Stimulated activated CD8-positive, alpha-beta memory T cell treated with anti-CD3 and anti-CD28 coated beads, Interleukin-12 subunit alpha, Interleukin-12 subunit beta, amount 100 ng/mL, for 24 hours (primary cell): ENCODE data around the gene UNC5B.

ENCODE experiments used
- DNase-seq: peaks from one replicate; pipeline ENCODE4 v3.0.0-alpha.2; 2020; ENCODE audit errors: extremely low read depth

UNC5B gene

DNA sequence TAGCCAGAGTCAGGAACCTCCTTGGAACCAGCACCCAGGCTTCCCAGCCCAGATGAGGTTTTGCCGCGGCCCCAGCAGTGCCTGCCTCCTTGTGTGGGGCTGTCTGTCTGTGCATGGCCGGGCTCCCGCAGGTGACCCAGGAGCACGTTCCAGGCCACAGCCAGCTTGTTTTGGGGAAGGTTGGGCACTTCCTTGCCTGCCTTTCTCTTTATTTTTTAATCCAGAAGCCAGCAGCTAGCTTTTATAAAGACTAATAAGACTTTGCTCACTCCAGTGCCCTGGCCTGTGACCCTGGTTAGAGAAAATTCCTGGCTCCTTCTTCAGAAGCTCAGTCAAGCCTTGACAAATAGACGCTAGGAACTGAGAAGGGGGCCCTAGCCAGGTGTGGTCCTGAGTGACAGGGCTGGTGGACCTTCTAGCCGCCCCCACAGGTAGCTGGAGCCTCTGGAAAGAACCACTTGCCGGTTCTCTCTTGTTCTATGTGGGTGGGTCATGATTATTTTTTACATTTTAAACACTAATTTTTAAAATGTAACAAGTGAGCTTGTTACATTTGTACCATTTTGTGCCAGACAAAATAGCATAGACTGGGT lies 107.5 kb downstream of the UNC5B start:
- no peak for DNase-seq

DNA sequence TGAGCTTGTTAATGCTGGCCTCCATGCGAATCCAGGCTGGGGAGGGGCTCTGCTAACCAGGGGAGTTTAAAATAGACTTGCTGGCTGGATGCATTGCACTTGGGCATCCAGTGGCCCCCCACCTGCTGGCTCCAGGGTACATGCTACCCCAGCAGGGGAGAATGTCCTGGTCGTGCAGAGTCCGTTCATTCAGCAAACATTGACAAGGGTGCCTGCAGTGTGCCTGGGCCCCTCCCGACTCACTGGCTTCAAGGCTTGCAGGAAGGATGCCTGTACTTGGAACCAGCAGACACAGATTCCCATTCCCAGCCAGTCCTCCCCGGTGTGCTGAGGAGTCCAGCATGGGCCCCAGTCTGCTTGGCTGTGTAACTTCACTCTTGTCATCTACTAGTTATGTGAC lies 108.2 kb downstream of the UNC5B start:
- DNase-seq: no peak

DNA sequence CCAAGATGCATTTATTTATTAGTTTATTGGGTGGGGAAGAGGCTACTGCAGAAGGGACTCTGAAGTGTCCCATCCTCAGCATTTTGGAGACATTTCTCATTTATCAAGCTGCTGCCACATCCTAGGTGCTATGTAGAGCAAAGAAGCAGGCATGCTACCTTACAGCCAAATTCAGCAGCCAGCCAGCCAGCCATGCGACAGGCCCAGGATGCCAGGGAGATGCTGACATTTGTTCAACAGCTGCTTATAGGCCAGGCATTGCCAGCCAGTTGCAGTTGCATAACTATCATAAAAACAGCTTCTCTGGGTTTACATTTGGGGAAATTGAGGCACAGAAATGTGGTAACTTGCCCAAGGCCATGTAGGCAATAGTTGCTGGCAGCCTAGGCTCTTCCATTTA lies 109.0 kb downstream of the UNC5B start:
- no peak for DNase-seq

DNA sequence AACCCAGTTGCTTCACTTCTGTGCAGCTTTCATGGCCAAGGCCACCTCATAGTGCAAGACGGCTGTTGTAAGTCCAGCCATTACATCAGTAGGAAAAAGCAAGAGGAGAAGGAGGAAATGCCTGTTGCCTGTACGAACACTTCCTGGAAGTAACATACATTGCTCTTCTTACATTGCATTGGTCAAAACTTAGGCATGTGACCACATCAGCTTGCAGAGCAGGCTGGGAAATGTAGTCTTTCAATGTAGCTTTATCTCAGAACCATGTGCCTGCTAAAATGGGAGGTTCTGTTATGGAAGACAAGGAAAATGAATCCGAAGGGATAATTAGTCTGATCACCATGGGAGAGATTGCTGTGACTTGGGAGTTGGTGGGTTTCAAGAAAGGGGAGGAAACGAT lies 111.0 kb downstream of the UNC5B start:
- DNase-seq: no peak

DNA sequence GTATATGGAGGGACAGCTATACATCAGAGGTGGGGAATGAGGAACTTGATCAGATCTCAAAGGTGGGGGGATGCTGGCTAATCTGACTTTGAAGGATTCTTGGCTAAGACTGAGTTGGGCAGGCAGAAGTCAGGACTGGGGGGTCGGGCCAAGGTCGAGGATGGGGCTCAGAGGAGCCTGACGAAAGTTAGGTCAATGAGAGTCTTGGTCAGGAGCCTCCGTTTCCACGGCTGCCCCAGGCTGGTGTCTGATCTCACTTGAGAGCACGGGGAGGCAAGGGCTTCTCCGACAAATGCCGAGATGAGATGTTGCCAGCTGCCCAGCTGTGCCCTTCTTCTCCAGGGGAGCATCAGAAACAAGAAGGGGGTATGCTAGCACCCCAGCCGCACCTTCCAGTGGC lies 112.4 kb downstream of the UNC5B start:
- no peak for DNase-seq

DNA sequence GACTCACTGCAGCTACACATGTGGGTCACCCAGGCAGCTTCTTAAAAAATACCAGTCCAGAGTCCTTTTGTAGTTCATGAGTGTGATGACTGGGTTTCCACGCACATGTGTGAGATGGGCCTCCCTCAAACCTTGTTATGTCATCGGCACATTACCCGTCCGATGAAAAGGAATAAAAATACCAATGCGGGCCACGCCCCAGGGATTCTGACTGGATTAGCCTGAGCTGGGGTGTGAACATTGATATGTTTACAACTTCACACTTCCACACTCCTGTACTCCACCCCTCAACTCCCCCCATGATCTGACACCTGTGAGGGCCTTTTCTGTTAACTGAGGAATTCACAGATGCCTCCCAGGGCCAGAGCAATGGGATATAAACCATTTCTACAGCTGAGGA lies 112.9 kb downstream of the UNC5B start:
- DNase-seq: no peak

DNA sequence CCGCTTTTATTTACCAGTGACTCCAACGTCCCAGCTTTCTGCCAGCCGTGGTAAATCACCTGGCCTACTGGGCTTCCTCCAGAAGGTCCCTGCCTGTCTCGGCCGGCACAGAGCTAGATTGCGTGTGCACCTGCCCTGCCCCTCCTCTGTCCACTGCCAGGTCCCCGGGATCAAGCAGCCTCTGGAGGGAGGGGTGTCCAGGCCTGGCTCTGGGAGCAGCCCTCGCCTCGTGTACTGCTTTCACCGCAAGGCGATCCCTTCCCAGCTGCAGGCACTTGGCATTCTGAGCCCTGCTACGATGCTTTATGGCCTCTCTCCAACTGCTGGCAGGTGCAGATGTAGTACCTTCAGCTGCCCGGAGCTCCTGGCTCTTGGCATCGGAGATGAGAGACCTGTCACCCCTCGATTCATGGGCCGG lies 114.1 kb downstream of the UNC5B start:
- no peak for DNase-seq

DNA sequence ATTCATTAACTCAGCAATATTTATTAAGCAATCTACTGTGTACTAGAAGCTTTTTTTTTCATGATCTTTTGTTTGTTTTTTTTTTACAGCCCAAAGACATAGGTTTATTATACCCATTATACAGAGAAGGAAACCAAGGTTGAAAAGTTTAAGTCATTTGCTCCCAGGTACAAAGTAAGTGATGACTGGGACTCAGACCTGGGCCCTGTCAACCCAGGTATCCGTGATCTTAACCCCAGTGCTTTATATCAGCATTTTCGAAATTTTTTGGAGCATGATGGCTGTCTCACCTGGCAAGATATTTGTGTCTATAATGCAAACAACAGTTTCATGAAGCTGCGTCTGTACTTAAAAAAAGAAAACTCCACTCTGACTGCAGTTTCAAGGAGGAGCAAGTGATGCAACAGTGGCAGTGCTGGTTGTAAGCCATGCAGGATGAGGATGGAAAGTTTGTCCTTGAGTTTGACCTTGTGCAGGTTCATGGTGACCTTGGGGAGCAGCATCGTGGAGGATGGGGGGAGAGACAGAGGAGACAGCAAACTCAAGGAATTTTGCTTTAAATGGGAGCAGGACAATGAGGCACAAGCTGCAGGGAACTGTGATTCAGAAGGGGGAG lies 118.5 kb downstream of the UNC5B start:
- no peak for DNase-seq

DNA sequence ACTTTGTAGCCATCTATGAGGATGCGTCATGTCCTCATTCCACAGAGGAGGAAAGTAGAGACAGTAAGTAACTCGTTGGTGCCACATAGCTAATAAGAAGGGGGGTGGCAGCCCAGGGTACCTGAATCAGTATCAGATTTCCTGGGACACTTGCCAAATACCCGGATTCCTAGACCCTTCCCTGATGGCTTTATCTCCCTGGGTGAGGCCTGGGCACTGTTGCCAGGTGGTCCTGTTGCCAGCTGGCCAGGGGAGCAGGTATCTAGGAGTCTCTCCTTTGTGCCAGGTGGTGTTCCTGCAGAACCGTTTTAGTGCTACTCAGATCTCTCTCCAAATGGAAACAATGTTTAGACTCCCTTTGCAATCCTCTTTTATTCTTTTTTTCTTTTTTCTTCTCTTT lies 119.4 kb downstream of the UNC5B start:
- DNase-seq: no peak

DNA sequence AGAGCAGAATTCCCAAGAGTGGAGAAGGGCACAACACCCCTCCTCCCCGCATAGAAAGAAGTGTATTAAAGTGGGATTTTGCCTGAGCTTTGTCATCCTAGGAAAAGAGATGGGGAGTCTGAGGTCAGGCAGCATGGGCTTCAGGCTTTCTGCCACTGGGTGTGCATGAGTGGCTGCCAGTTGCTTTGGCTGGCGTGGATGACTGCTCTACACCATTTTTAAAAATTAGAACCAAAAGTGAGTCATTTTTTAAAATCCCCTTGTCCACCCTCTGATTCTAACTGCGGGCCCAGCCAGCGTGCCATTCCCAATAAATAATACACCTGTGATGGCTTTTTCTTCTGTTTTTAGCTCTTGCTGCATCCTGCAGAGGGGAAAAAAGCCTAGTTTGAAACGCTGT lies 120.1 kb downstream of the UNC5B start:
- DNase-seq: no peak

DNA sequence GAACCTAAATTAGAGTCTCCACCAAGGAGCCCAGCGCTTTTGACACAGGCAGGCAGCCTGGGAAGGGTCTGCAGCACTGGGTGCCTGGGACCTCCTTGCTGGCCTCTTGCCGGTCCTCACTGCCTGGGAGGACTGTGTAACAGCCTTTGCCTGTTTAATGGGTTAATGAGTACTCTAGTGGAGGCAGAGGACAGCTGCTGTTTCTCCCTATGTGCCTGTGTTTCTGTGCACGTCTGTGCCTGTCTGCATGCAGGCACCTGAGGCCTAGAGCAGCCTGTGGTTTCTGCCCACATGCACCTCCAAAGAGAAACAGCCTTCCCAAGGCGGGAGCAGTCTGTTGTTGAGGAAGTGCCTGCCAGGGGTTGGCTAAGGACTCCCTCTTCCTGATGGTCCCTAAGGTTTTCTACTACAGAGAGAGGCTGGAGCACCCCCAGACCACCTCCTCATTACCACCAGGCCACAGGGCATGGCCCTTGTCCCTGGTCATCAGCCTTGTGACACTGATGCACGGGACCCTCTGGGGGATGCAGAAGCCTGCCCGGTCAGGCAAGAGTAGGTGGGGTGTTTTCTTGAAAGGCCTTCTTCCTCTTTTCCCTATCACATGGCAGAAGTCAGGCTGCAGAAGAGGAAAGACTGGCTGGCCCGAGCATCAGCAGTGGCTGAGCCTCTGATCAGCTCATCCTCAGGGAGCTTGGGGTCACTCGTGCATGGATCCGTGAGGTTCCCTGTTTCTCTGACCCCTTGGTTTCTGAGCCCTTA lies 120.9 kb downstream of the UNC5B start:
- no peak for DNase-seq

DNA sequence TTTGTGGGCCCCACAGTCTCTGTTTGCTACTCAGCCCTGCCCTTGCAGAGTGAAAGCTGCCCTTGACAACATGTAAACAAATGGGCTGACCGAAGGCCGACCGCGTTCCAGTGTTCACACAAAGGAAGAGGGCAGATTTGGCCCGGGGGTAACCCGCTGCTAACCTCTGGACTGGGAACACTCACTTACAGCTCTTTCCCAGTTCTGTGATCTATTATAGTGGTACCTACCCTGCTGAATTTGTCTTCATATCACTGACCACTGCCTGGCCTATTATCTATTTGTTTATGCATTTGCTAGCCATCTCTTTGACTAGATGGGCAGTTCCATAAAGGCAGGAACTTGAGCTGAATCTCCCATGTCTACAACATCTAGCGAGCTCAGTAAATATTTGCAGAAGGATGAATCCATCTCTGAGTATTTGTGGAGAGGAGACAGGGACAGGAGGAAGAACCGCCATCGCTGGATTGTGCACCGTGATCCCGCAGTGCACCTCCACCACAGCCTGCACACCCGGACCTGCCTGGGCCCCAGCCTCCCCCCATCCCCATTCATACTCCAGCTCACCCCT lies 121.9 kb downstream of the UNC5B start:
- DNase-seq: no peak

DNA sequence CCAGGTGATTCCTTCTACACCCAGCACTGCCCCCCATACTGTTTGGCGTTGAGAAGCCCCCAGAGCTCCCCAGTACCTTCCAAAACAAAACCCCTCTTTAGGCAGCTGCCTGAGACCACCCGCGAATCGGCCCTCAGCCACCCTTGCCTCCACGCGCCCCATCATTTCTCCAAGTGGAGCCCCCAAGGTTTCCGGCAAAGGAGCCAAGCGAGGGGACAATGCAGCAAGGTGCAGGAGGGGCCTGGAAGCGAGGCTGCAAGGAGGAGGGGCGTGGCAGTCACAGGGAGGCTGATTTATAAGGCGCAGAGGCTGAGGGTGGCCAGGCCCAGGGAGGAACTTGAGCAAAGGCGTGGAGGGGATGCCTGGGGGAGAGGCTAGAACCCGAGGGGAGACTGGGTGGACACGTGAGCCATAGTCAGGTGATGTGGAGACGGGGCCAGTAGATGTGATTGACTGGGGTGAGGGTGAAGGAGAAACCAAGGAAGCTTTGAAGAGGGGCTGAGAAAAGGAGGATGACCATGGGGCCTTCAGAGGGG lies 122.9 kb downstream of the UNC5B start:
- no peak for DNase-seq

DNA sequence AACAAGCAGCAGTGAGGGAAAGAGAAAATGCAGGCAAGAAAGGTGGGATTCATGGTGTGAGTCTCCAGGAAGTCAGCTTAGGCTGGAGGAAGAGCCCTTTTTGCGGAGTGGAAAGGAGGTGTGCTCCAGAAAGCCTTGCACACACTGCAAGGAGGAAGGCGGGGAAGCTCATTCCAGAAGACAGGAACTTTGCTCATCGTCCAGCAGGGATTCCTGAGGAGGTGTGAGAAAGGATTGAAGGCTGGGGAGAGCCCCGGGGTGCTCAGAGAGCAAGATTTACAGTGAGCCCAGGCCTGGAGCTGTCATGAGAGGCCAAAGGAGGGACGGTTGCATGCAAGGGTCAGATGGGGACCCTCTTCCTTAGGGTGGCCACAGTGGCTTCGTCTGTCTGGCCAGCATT lies 124.3 kb downstream of the UNC5B start:
- no peak for DNase-seq

DNA sequence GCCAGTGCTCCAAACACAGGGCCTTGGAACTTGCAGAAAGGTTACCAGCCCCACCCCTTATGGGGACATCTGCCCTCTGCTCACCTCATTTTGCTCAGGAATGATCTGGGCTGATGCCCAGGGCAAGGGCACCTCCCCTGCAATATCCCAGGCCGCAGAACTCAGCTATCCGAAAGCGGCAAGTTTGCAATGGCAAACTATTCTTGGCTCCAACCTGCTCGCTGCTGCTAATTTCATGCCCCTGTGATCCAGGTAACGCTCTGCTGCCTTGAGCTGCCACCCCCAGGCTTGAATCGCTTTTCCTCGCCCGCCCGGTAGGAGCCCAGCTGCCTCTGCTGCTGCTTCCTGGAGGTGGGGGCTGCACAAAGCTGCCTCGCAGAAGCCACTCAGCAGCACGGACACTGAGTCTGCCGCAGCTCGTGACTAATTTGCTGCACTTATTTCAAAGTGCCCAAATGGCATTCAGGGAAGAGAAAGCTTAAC lies 124.9 kb downstream of the UNC5B start:
- no peak for DNase-seq

DNA sequence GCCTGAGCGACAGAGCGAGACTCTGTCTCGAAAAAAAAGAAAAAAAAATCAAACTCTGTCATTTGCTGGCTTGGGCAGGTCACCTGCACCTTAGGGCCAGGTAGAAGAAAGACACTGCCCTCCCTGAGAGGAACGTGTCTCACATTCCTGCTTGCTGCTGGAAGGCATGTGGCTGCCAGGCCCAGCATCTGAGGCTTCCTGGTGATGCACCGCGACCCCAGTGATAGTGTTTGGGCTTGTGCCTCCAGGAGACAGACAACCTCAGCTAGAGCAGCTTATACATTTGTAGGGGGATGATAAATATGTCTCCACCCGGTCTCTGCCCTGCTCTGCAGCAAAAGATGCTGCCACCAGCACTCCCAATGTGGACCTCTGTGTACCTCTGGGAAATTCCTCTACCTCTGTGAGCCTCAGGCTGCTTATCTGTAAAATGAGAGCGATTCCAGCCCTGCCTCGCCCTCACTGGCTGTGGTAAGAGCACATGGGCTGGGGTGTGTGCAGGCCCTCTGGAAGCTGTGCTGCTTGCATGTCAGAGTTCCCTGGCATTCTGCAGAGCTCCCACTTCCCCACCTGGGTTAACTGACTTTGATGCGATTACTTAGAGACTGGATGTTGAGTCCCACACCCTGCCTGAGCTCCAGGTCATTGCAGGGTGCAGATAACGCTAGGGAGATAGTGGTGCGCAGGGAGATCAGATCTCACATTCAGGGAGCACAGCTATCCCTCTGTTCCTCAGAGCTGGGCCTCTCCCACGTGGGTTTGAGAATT lies 126.5 kb downstream of the UNC5B start:
- DNase-seq: no peak

DNA sequence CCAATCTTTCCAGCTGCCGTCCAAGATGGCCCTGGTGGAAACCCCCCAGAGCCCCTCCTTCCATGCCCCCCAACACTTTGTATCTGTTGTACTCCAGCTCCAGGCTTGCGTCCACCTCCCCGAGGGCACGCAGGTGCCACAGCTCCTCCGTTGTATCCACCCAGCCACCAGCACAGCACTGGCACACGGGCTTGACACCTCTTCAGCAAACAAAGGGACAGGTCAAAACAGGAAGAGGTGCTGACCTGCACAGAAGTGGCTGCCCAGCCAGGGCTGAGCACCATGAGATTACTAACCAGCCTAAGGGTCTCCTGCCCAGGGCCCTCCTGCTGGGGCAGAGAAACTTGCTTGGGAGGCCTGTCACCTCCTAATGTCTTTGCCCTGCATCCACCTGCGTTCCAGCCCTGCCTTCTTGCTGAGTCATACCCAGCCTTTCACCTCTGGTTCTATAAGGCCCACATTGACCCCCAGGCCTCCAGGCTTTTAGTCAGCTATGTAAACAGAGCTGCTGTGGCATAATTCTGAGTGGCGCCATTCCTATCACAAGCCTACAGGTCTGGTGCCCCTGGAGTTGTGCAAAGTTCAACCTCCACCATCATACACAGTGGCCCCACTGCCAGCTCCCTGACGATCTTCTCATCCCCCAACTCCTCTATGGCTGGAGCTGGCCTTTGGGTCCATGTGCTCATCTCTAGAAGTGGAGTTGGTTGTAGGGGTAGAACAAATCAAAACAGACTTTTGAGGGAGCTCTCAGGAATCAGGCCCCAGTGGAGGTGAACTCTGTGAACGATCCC lies 127.6 kb downstream of the UNC5B start:
- DNase-seq: no peak

DNA sequence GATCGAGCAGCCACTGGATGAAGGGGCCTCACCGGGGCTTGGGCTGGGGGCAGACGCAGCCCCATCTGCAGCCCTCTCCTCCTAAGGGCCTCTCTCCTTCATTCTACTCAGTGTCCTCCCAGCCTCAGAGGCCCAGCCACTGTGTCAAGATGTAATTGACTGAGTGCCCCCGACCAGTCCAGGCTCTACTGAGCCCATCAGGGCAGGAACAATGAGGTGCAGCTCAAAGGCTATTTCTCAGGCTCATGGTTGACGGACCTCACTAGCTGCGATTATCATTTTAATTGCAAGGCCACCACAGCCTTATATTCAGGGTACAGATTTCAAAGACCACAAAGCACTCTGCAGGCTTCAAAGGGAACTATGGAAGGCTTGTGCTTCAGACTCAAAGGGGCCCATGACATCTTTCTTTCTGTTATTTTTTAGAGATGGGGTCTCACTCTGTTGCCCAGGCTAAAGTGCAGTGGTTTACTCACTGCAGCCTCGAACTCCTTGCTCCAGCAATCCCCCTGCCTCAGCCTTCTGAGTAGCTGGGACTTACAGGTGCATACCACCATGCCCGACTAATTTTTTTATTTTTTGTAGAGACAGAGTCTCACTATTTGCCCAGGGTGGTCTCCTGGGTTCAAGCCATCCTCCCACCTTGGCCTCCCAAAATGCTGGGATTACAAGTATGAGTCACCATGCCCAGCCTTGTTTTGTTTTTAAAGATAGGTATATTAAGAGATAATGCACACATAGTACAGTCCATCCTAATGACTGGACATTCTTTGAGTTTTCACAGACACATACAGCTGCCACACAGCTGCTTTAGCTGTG lies 130.4 kb downstream of the UNC5B start:
- no peak for DNase-seq

DNA sequence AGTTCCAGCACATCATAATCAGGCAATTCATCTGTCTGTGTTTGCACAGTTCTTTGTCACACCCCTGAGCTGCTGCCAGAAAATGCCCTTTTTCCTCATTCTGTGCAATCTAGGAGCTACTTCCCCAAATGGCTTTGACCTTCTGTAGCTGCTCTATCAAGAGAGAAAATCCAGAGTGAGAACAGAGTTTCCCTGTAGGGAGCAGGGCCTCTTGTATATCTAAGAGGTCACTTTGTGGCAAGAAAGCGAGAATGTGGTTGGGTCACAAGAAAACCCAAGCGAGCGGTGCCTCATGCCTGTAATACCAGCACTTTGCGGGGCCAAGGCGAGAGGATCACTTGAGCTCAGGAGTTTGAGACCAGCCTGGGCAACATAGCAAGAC lies 131.0 kb downstream of the UNC5B start:
- DNase-seq: no peak
